Measurements from ENCODE around the gene ANKRD60.

DNA sequence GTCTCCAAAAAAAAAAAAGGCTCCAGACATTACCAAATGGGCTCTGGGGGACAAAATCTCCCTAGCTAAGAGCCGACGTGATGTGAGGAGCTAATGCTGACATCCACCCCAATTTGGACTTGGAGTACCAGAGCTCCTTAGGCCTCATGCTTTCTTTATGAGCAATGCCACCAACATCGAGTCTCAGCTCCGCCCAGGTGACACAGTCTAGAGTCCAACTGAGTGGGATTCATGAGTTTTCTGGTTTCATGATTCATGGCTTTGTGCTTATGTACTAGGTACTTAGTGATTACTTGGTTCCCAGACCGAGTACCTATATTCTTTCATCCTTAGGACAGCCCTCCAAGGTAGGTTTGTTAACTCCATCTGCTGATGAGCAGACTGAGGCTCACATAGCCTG, 4.4 kb downstream of the ANKRD60 start:
- TF ChIP-seq, protein P1, sequence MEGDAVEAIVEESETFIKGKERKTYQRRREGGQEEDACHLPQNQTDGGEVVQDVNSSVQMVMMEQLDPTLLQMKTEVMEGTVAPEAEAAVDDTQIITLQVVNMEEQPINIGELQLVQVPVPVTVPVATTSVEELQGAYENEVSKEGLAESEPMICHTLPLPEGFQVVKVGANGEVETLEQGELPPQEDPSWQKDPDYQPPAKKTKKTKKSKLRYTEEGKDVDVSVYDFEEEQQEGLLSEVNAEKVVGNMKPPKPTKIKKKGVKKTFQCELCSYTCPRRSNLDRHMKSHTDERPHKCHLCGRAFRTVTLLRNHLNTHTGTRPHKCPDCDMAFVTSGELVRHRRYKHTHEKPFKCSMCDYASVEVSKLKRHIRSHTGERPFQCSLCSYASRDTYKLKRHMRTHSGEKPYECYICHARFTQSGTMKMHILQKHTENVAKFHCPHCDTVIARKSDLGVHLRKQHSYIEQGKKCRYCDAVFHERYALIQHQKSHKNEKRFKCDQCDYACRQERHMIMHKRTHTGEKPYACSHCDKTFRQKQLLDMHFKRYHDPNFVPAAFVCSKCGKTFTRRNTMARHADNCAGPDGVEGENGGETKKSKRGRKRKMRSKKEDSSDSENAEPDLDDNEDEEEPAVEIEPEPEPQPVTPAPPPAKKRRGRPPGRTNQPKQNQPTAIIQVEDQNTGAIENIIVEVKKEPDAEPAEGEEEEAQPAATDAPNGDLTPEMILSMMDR (IDR thresholded peaks at IDR 0.05): no peak
- TF ChIP-seq POLR2A (IDR thresholded peaks at IDR 0.05) (no peak), POLR2AphosphoS5 (IDR thresholded peaks at IDR 0.05) (no peak)
